K562 (cell line): ENCODE data around the gene KRTAP2-1. TPM values are rescaled to one million over a fixed set of nuclear protein-coding genes. Genes with fewer than 3 reads are reported as not detected.
A peak's percentile ranks its signal among the peaks of the same experiment; 100 is the strongest.

Experiments
- ATF1 ChIP-seq, 2 experiments: fragments of 450-650 bp in 1 of 2; IDR thresholded peaks; 2 replicates each; pipeline ENCODE4 v1.6.1; 2016; ENCODE audit warnings: missing compliant biosample characterization in 1 of 2, missing genetic modification characterization in 1 of 2
- ATF7 ChIP-seq: fragments of 450-650 bp; IDR thresholded peaks from 2 replicates; pipeline ENCODE4 v1.7.1; 2014; ENCODE audit warnings: mild to moderate bottlenecking, moderate library complexity
- CHD2 ChIP-seq: IDR thresholded peaks from 2 replicates; pipeline ENCODE4 v1.6.1; 2011; ENCODE audit warnings: low read depth, low read length
- FOSL1 ChIP-seq: fragments of 200-800 bp; sonication (Bioruptor generic); conservative IDR thresholded peaks from 2 replicates; pipeline ENCODE4 v1.6.1; 2016; ENCODE audit warnings: missing genetic modification characterization, missing compliant biosample characterization
- FOXP1 ChIP-seq: sonication (generic); formaldehyde crosslinking; IDR thresholded peaks from 2 replicates; pipeline ENCODE4 v1.8.0; 2022; ENCODE audit warnings: mild to moderate bottlenecking, missing genetic modification reagents
- IFI16 ChIP-seq: fragments of 250-450 bp; sonication (Bioruptor Pico); IDR thresholded peaks from 2 replicates; pipeline ENCODE4 v2.1.2; 2022; ENCODE audit warnings: mild to moderate bottlenecking, inconsistent platforms
- KDM2B ChIP-seq: fragments of 250-450 bp; sonication (Bioruptor Pico); IDR thresholded peaks from 2 replicates; pipeline ENCODE4 v1.8.0; 2021; ENCODE audit warnings: mild to moderate bottlenecking, moderate library complexity
- KLF6 ChIP-seq: fragments of 250-450 bp; sonication (Bioruptor Pico); IDR thresholded peaks from 2 replicates; pipeline ENCODE4 v1.4.0; 2020; ENCODE audit warnings: mild to moderate bottlenecking, moderate library complexity, borderline replicate concordance
- MAZ ChIP-seq, 2 experiments: fragments of 450-650 bp in 1 of 2; sonication (generic) in 1 of 2; formaldehyde crosslinking; IDR thresholded peaks in 1 of 2; conservative IDR thresholded peaks in 1 of 2; 2 replicates each; pipeline versions ENCODE4 v1.4.0 to v1.5.0; 2020; ENCODE audit warnings: mild to moderate bottlenecking in 1 of 2, missing genetic modification reagents in 1 of 2
- MCM7 ChIP-seq, 2 experiments: fragments of 450-650 bp; IDR thresholded peaks; 2 replicates each; pipeline ENCODE4 v1.6.1; 2016 to 2018
- MEF2D ChIP-seq: conservative IDR thresholded peaks from 2 replicates; pipeline ENCODE4 v1.6.1; 2016; ENCODE audit warnings: low read depth, missing genetic modification characterization, missing compliant biosample characterization
- PCBP2 ChIP-seq: fragments of 200-400 bp; formaldehyde crosslinking; IDR thresholded peaks from 2 replicates; pipeline ENCODE4 v1.6.1; 2018; ENCODE audit warnings: low read length, low read depth, mild to moderate bottlenecking, moderate library complexity; ENCODE audit not compliant: poor library complexity, severe bottlenecking
- POLR2H ChIP-seq: IDR thresholded peaks from 2 replicates; pipeline ENCODE4 v1.6.1; 2016; ENCODE audit warnings: missing genetic modification characterization, low read depth, mild to moderate bottlenecking, control low read depth, missing compliant biosample characterization, moderate library complexity
- TFAM ChIP-seq: fragments of 250-450 bp; sonication (Bioruptor Pico); conservative IDR thresholded peaks from 2 replicates; pipeline ENCODE4 v1.5.0; 2021; ENCODE audit warnings: mild to moderate bottlenecking, moderate library complexity
- ZBTB26 ChIP-seq: fragments of 450-650 bp; formaldehyde crosslinking; IDR thresholded peaks from 2 replicates; pipeline ENCODE4 v1.4.0; 2022; ENCODE audit warnings: missing genetic modification characterization
- ZEB2 ChIP-seq: fragments of 450-650 bp; IDR thresholded peaks from 2 replicates; pipeline ENCODE4 v1.6.1; 2016
- ZNF274 ChIP-seq: IDR thresholded peaks from 2 replicates; pipeline ENCODE4 v1.6.1; 2011; ENCODE audit warnings: low read depth, mild to moderate bottlenecking, low read length, moderate library complexity, borderline replicate concordance
- ZNF318 ChIP-seq, 2 experiments: fragments of 450-650 bp; IDR thresholded peaks; 2 replicates each; pipeline ENCODE4 v1.6.1; 2016; ENCODE audit warnings: mild to moderate bottlenecking in 2 of 2, borderline replicate concordance in 1 of 2, low read depth in 1 of 2, moderate library complexity in 1 of 2
- ZNF354B ChIP-seq: fragments of 250-450 bp; sonication (Bioruptor Pico); IDR thresholded peaks from 2 replicates; pipeline ENCODE4 v1.4.0; 2020
- ZNF785 ChIP-seq: fragments of 250-450 bp; sonication (Bioruptor Pico); IDR thresholded peaks from 2 replicates; pipeline ENCODE4 v1.4.0; 2020; ENCODE audit warnings: mild to moderate bottlenecking
- polyA plus RNA-seq, 8 experiments: library from polyadenylated mRNA; depleted of rRNA in 4 of 8; stranded (reverse) in 5 of 8; unstranded in 3 of 8; fragments of >200 nt; fragmentation: Nextera tagmentation in 2 of 8; fragmentation: Illumina TruSeq in 1 of 8; extraction: Ambion mirVana in 2 of 8; extraction: Trizol in 1 of 8; gene quantifications; 2 replicates each; pipeline versions ENCODE4 v1.2.1 to v1.2.3, GENCODE V29; 2011 to 2014; ENCODE audit warnings: inconsistent platforms in 1 of 8, missing spikeins in 1 of 8
- total RNA-seq, 7 experiments: library from RNA; depleted of rRNA in 6 of 7; stranded (reverse); fragments of >200 nt in 6 of 7; fragmentation: Illumina TruSeq in 2 of 7; extraction: Trizol in 2 of 7; gene quantifications; 2 replicates each; pipeline versions ENCODE4 v1.2.1 to v1.2.3, GENCODE V29; 2011 to 2021; ENCODE audit warnings: low replicate concordance in 1 of 7

KRTAP2-1 gene
- total and polyA plus RNA-seq, 9 of the 15 experiments (the other 6 are each of a cell fraction or from before 2014, with no cell fraction given) = not detected

GRCh38 chr17:41065829-41066624 is 18.9 kb upstream of the KRTAP2-1 start, which contains the start of gene KRTAP2-4 (continued):
- peak in 1 of 2 experiments; percentile 95; a peak in 2 of 4 replicates for TF ChIP-seq ZNF318 (IDR thresholded peaks at IDR 0.05; ENCODE audit: borderline replicate concordance in 1 of 2, low read depth in 1 of 2)
- no peak for TF ChIP-seq POLR2H (tag)
- no peak for TF ChIP-seq FOXP1 (CRISPR knock-in tag)
- TF ChIP-seq ATF1 (CRISPR knock-in tag; IDR thresholded peaks at IDR 0.05) = no peak
- peak; percentile 62 for TF ChIP-seq ATF1 (tag; IDR thresholded peaks at IDR 0.05)
- TF ChIP-seq PCBP2 = no peak
- TF ChIP-seq ZNF354B (CRISPR knock-in tag) = no peak
- peak; percentile 81 for TF ChIP-seq ZEB2
- peak; percentile 92 for TF ChIP-seq ATF7
- TF ChIP-seq KDM2B (CRISPR knock-in tag) = no peak
- TF ChIP-seq FOSL1 = peak; percentile 99
- no peak for TF ChIP-seq ZBTB26 (CRISPR knock-in tag)
- no peak for TF ChIP-seq IFI16
- TF ChIP-seq ZNF785 (CRISPR knock-in tag) = no peak
- TF ChIP-seq KLF6 = peak; percentile 37; the same call in 1 of the 2 replicates
- no peak for TF ChIP-seq CHD2
- 0 out of 4 replicates have a peak, but pooled peaks of 1 of the 2 experiments have one; percentile 33 for TF ChIP-seq MAZ (CRISPR knock-in tag; conservative IDR thresholded peaks at IDR 0.05 in 1 of 2, IDR thresholded peaks at IDR 0.05 in 1 of 2)
- TF ChIP-seq ZNF274 = no peak
- TF ChIP-seq TFAM (CRISPR knock-in tag) = no peak
- TF ChIP-seq MEF2D = peak; percentile 30; the same call in 1 of the 2 replicates
- no peak for TF ChIP-seq MCM7 (IDR thresholded peaks at IDR 0.05)
